GM12878 (cell line): ENCODE results near the gene SUSD6. TPM values are rescaled to one million over a fixed set of nuclear protein-coding genes. Genes with fewer than 3 reads are reported as not detected.

Source experiments
- ATAC-seq: fragments of 200-7000 bp; cut with Tn5 transposase; 3 replicates; pipeline ENCODE4 v1.9.1; 2020; ENCODE audit warnings: mild to moderate bottlenecking, moderate library complexity
- BruUV-seq: library from RNA; stranded (reverse); fragments of 400-500 nt; replicated peaks from 2 replicates; lab custom pipeline; 2021; lab: Mats Ljungman, UMichigan
- CTCF ChIA-PET: fragments of 300-600 bp; sonication (Branson Sonifier 250); formaldehyde crosslinking; extraction: SDS; loops from one replicate; lab custom pipeline; 2021; ENCODE audit warnings: inconsistent platforms; lab: Yijun Ruan, JAX
- POLR2A ChIA-PET: fragments of 350-600 bp; formaldehyde crosslinking; extraction: SDS; loops from one replicate; lab custom pipeline; 2021; ENCODE audit warnings: inconsistent platforms; lab: Charles Lee
- RAD21 ChIA-PET: fragments of 300-600 bp; sonication (Branson Sonifier 250); formaldehyde crosslinking; loops from one replicate; lab custom pipeline; 2023; ENCODE audit warnings: antibody characterized with exemption; ENCODE audit not compliant: unreplicated experiment; lab: Charles Lee
- SMC1A ChIA-PET: fragments of 300-600 bp; sonication (Branson Sonifier 250); formaldehyde crosslinking; loops from one replicate; lab custom pipeline; 2023; ENCODE audit not compliant: unreplicated experiment, uncharacterized antibody; lab: Charles Lee
- DNase-seq: peaks from one replicate; pipeline ENCODE4 v3.0.0-alpha.2; 2011; ENCODE audit warnings: low read depth, low spot score
- FAIRE-seq: peaks from 3 replicates; lab custom pipeline; 2011; peaks lifted over from hg19 to GRCh38; lab: Jason Lieb, UNC
- H2AFZ ChIP-seq: 2 replicates; pipeline ENCODE4 v1.6.0; 2011; ENCODE audit warnings: low read depth, low read length, control low read depth; ENCODE audit not compliant: control insufficient read depth
- H3K27ac ChIP-seq: 2 replicates; pipeline ENCODE4 v1.5.1; 2011; ENCODE audit warnings: control low read depth; ENCODE audit not compliant: control insufficient read depth, insufficient read depth
- H3K27me3 ChIP-seq, 2 experiments: replicated peaks in 1 of 2; 2 replicates each; pipeline versions ENCODE4 v1.6.0 to v1.6.1; 2011; ENCODE audit warnings: low read length in 1 of 2; ENCODE audit not compliant: control insufficient read depth in 2 of 2, insufficient read depth in 2 of 2
- H3K36me3 ChIP-seq, 2 experiments: 2 replicates each; pipeline ENCODE4 v1.5.1; 2011; ENCODE audit warnings: low read length in 1 of 2; ENCODE audit not compliant: control insufficient read depth in 2 of 2, insufficient read depth in 2 of 2
- H3K4me1 ChIP-seq: 2 replicates; pipeline ENCODE4 v1.6.1; 2011; ENCODE audit warnings: mild to moderate bottlenecking, low read length, moderate library complexity, mixed read lengths; ENCODE audit not compliant: control insufficient read depth, insufficient read depth
- H3K4me2 ChIP-seq: 2 replicates; pipeline ENCODE4 v1.6.0; 2011; ENCODE audit warnings: control low read depth; ENCODE audit not compliant: control insufficient read depth, insufficient read depth
- H3K4me3 ChIP-seq: fragments of 200-600 bp; sonication (generic); 2 replicates; pipeline ENCODE4 v1.5.1; 2016
- H3K79me2 ChIP-seq: 2 replicates; pipeline ENCODE4 v1.6.0; 2011; ENCODE audit warnings: low read length; ENCODE audit not compliant: control insufficient read depth, insufficient read depth
- H3K9ac ChIP-seq: 2 replicates; pipeline ENCODE4 v1.8.0; 2011; ENCODE audit warnings: low read length, control low read depth, mixed read lengths; ENCODE audit not compliant: control insufficient read depth, insufficient read depth
- H3K9me3 ChIP-seq: replicated peaks from 3 replicates; pipeline ENCODE4 v1.5.1; 2011; ENCODE audit warnings: mild to moderate bottlenecking, low read length; ENCODE audit not compliant: control insufficient read depth, insufficient read depth
- H4K20me1 ChIP-seq: 2 replicates; pipeline ENCODE4 v1.6.0; 2011; ENCODE audit not compliant: control insufficient read depth, insufficient read depth
- HDGF ChIP-seq: fragments of 450-650 bp; IDR thresholded peaks from 2 replicates; pipeline ENCODE4 v1.6.1; 2016; ENCODE audit warnings: antibody characterized with exemption
- IRF4 ChIP-seq: IDR thresholded peaks from 2 replicates; pipeline ENCODE4 v1.6.1; 2011; ENCODE audit warnings: low read depth, low read length
- NFXL1 ChIP-seq: fragments of 450-650 bp; IDR thresholded peaks from 2 replicates; pipeline ENCODE4 v1.6.1; 2017; ENCODE audit warnings: antibody characterized with exemption, mild to moderate bottlenecking, borderline replicate concordance
- NKRF ChIP-seq: fragments of 450-650 bp; conservative IDR thresholded peaks from 2 replicates; pipeline ENCODE4 v1.6.1; 2017; ENCODE audit warnings: mild to moderate bottlenecking, moderate library complexity
- NR2F1 ChIP-seq: fragments of 450-650 bp; conservative IDR thresholded peaks from 2 replicates; pipeline ENCODE4 v1.6.1; 2017; ENCODE audit warnings: mild to moderate bottlenecking
- RFX5 ChIP-seq: IDR thresholded peaks from 2 replicates; pipeline ENCODE4 v1.6.1; 2011; ENCODE audit warnings: low read depth, low read length, improper control_type of control experiment
- SREBF2 ChIP-seq: IDR thresholded peaks from 2 replicates; pipeline ENCODE4 v1.6.1; 2012; ENCODE audit warnings: mild to moderate bottlenecking, low read length
- ZBED1 ChIP-seq: IDR thresholded peaks from 2 replicates; pipeline ENCODE4 v1.6.1; 2016; ENCODE audit warnings: borderline replicate concordance
- ZBTB11 ChIP-seq: fragments of 450-650 bp; formaldehyde crosslinking; IDR thresholded peaks from 2 replicates; pipeline ENCODE4 v1.5.0; 2022; ENCODE audit warnings: mild to moderate bottlenecking, missing genetic modification characterization
- ZNF207 ChIP-seq: fragments of 450-650 bp; IDR thresholded peaks from 2 replicates; pipeline ENCODE4 v1.6.1; 2014; ENCODE audit warnings: antibody characterized with exemption, mild to moderate bottlenecking, borderline replicate concordance
- ZNF274 ChIP-seq: IDR thresholded peaks from one replicate; pipeline ENCODE4 v1.8.0; 2011; ENCODE audit not compliant: insufficient read length, insufficient read depth
- WGBS: methylation state at CpG from one replicate; pipeline ENCODE4 v1.1.6; 2016; ENCODE audit warnings: low lambda C conversion rate; ENCODE audit not compliant: insufficient replicate concordance, insufficient coverage; ENCODE audit errors: missing lambda C conversion rate; 5-methylcytosine and 5-hydroxymethylcytosine counted together
- in situ Hi-C: fragments of 300-500 bp; cut with MboI; formaldehyde crosslinking; loops from 9 replicates; pipeline ENCODE4 v1.14.3; 2018; ENCODE audit warnings: mixed read lengths
- intact Hi-C: fragments of 100-400 bp; cut with micrococcal nuclease; formaldehyde crosslinking; loops from one replicate; pipeline ENCODE4 v1.14.2; 2022; ENCODE audit not compliant: unreplicated experiment
- polyA plus RNA-seq, 11 experiments: library from polyadenylated mRNA; depleted of rRNA in 4 of 11; unstranded in 6 of 11; stranded (reverse) in 5 of 11; fragments of >200 nt; fragmentation: Nextera tagmentation in 4 of 11; fragmentation: Illumina TruSeq in 1 of 11; extraction: Ambion mirVana in 4 of 11; extraction: Trizol in 1 of 11; gene quantifications; 1 replicate in 1 of 11; 2 replicates in 10 of 11; pipeline versions ENCODE4 v1.2.1 to v1.2.3, GENCODE V29; 2011 to 2016; ENCODE audit warnings: inconsistent platforms in 2 of 11, missing spikeins in 2 of 11, low read depth in 1 of 11
- total RNA-seq, 4 experiments: library from RNA; depleted of rRNA in 3 of 4; stranded (reverse); fragments of >200 nt in 3 of 4; fragmentation: Illumina TruSeq in 1 of 4; extraction: Trizol in 1 of 4; gene quantifications; 2 replicates each; pipeline versions ENCODE4 v1.2.1 to v1.2.3, GENCODE V29; 2013 to 2021

SUSD6 gene
- total and polyA plus RNA-seq, 10 of the 15 experiments (the other 5 are each of a cell fraction or from before 2014, with no cell fraction given): 6.6 to 39.8 (median 20.2) TPM

- no peak for TF ChIP-seq NKRF
Measured at GRCh38 chr14:69581316-69581935, 30.0 kb upstream of the SUSD6 start (continued).

DNA sequence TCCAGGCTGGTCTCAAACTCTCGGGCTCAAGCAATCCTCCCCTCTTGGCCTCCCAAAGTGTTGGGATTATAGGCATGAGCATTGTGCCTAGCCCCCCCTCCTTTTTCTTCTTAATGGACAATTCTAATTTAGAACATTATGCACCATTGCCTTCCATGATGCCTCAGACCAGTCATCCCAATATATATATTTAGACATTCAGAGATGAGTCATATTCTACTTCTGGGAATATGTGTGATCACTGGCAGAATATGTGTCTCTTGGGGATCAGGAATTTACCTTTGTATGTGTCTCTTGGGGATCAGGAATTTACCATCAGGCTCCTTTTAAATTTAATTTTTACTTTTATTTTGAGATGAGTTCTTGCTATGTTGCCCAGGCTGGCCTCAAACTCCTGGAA is 29.2 kb upstream of the SUSD6 start:
- CTCF ChIA-PET: interaction anchor here (1.3 to 3.0 kb wide), 3 partner anchors 145 to 339 kb away, joined by 3 to 16 read pairs (median 4); no protein-coding TSS in a partner anchor
- in situ Hi-C loops: loop anchor here (5.0 to 10.0 kb wide), 2 partner anchors 145 to 443 kb away; no protein-coding TSS in a partner anchor
- H3K9me3 ChIP-seq: no peaks in the 10 kb centered on the region; the same call in 2 of the 3 replicates
- no peak for FAIRE-seq
- no peaks in the 10 kb centered on the region for H3K36me3 ChIP-seq
- POLR2A ChIA-PET: no interaction called here
- H3K27me3 ChIP-seq: no peaks in the 10 kb centered on the region
- RAD21 ChIA-PET: no interaction called here
- SMC1A ChIA-PET: no interaction called here
- no peak overlapping the region for H3K27ac ChIP-seq
- WGBS: 41% methylated on average over 1 of the region's 1 CpG
- BruUV-seq: no TSS peak
- H3K9ac ChIP-seq: no peak overlapping the region
- no peak for TF ChIP-seq NFXL1
- no peak for TF ChIP-seq IRF4
- TF ChIP-seq SREBF2: no peak
- no peak for TF ChIP-seq HDGF
- no peak for TF ChIP-seq ZBTB11 (CRISPR knock-in tag)
- TF ChIP-seq NR2F1: no peak
- no peak for TF ChIP-seq ZBED1
- no peak for TF ChIP-seq RFX5
- TF ChIP-seq ZNF207: no peak
- no peak for TF ChIP-seq ZNF274
- H3K4me2 ChIP-seq: no peak overlapping the region
- intact Hi-C loops: no loop called here
- no peak overlapping the region for H3K4me3 ChIP-seq
- H3K79me2 ChIP-seq: no peaks in the 10 kb centered on the region
- no peak for ATAC-seq
- H3K4me1 ChIP-seq: no peaks in the 10 kb centered on the region
- H2AFZ ChIP-seq: no peak overlapping the region
- H4K20me1 ChIP-seq: no peaks in the 10 kb centered on the region
- DNase-seq: no peak
